ELR (cell line): Measurements from ENCODE around the gene ARVCF.

Experiments used
- DNase-seq: peaks from one replicate; pipeline ENCODE4 v3.0.0-alpha.2; 2015; ENCODE audit warnings: low read depth

ARVCF gene

DNA sequence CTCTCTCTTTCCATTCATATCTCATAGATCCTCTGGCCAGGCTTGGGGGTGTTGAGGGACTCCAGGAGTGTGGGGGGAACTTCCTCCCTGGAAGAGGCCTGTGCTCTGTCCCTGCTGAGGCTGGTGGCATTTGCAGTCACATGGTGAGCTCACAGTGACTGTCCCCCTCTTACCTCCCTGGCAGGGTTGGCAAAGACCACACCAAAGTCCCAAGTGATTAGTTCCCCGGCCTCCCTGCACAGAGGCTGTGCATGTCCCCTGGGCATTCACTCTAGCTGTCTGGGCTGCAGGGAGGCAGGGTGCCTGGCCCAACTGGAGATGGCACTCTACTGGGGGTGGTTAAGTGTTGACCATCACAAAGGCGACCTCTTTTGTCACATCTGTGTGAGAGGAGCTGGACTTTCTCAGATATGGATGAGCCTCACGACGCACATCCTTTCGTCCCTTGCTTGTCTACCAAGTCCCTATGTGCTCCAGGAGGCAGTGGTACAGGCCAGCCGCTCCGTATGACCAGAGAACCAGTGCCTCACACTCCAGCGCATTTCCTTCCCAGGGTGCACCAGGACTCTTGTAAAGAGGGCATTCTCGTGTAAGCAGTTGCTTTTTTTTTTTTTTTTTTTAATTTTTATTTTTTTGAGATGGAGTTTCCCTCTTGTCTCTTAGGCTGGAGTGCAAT is 13.1 kb upstream of the ARVCF start:
- DNase-seq: no peak

DNA sequence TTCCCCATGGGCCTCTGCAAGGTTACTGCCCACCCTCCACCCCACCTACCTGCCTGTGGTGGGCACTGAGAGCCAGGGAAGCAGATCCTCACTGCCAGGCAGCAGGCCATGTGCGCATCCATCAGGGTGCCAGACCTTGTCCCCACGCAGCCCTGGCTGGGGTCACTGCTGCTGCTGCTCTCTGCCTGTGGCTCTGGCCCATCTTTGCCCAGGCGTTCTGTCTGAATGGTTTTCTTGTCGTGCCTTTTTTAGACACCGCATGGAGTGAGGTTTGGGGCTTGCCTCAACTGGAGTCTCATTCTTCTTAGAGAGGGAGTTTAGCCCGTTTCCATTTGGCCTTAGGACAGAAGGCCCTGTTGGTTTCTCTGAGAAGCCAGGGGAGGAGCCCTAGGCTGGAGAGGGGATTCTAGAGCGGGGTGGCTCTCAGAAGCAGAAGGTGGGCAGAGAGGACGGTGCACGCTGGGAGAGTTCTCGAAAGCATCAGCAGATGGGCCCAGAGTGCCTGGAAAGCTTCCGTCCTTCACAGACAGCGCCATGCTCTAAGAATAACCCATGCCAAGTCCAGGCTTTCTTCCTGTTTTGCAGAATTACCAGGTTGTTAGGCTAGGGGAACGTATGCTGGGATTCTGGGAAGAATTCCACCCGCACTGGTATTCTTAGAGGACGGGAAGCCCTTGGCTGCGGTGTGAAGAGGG is 12.4 kb upstream of the ARVCF start:
- DNase-seq: no peak

DNA sequence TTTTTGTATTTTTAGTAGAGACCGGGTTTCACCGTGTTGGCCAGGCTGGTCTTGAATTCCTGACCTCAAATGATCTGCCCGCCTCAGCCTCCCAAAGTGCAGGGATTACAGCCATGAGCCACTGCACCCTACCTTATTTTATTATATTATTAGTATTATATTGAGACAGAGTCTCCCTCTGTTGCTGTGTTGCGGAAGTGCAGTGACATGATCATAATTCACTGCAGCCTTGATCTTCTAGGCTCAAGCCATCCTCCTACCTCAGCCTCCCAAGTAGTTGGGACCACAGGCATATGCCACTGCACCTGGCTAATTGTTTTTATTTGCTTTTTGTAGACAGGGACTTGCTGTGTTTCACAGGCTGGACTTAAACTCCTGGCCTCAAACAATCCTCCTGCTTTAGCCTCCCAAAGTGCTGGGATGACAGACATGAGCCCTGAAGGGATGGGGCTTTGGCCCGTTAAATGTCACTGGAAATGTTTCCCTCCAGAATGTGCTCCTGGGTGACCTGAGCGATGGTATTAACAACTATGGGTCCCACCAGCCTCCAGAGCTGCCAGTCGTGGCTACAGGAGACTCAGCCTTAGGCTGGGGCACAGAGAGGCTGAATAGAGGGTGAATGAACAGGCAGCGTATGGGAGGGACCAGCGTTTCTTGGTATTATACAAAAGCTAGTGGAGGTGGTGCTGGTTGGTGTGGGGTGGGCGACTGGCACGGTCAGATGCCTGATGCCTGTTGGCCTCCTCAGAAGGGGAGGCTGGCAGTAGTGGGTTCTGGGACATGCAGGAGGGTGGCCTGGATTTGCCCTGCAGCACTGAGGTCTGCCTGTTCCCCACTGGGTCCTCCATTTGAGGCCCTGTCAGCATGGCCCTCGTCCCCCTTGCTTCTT is 11.6 kb upstream of the ARVCF start:
- DNase-seq: peak; percentile 57

DNA sequence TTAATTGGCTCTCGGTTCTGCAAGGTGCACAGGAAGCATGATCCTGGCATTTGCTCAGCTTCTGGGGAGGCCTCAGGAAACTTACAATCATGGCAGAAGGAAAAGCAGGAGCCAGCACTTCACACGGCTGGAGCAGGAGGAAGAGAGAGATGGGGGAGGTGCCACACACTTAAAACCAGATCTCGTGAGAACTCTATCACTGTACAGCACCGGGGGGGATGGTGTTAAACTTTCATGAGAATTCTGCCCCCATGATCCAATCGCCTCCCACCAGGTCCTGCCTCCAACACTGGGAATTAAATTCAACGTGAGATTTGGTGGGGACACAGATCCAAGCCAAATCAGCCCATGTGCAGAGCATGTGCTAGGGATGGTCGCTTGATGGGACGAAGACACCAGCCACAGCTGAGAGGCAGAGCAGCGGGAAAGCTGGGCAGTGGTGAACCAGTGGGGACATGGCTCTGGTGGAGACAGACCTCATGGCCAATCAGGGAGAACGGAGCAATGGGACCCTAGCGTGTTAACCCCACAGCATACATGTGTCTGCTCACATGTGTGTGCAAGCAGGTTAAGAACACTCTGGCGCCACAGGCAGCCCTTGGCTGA is 10.5 kb upstream of the ARVCF start:
- DNase-seq: no peak

DNA sequence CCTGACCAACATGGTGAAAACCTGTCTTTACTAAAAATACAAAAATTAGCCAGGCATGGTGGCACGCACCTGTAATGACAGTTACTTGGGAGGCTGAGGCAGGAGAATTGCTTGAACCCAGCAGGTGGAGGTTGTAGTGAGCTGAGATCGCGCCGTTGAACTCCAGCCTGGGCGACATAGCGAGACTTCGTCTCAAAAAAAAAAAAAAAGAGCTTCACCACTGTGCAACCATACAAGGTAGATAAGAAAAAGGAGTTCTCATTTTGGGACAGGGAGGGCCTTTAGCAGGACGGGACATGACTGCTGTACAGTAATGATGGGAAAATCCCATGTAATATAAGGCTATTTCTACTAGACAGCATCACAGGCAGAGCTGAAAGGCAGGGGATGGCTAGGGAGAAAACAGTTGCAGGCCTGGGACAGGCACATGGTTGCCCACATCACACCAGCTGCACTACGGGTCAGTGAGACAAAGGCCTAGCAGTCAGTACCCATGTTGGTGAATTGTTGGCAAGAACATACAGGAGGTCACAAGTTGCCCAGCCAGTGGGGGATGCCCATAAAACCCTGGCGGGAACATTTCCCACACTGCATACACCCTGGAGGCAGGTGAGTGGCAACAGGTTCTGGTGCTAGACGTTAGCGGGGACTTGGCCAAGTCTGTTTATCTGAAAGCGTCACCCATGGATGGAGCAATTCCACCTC is 9.7 kb upstream of the ARVCF start:
- no peak for DNase-seq

DNA sequence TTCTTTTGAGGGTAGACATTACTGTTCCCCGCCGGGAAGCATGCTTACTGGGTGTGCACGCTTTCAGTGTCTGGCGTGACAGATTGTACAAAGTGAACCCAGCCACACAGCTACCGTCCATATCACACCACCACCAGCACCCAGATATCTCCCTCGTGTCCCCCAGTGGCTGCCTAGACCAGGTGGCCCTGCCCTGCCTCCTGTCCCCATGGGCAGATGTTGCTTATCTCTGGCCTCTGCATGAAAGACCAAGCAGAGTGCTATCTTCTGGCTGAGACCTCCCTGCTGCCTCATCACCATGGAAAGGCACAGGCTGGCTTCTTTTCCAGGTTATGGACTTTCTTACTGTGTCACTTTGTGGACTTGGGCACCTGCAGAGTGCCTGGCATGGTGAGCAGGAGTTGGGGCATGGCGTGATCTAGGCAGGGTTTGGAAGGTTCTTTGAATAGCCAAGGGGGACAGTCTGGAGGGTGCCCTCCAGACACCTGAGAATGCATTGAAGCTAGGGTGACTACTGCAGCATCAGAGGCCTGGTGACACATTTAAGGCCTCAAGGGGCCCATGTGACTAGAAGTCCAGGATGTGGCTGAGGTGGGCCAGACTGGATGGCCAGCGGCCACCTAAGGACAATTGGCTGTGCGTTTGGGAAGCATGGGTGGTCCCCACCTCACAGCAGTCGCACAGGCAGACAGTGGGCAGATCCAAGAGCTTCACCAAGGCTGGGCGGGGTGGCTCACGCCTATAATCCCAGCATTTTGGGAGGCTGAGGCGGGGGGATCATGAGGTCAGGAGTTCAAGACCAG is 9.0 kb upstream of the ARVCF start:
- DNase-seq: no peak

DNA sequence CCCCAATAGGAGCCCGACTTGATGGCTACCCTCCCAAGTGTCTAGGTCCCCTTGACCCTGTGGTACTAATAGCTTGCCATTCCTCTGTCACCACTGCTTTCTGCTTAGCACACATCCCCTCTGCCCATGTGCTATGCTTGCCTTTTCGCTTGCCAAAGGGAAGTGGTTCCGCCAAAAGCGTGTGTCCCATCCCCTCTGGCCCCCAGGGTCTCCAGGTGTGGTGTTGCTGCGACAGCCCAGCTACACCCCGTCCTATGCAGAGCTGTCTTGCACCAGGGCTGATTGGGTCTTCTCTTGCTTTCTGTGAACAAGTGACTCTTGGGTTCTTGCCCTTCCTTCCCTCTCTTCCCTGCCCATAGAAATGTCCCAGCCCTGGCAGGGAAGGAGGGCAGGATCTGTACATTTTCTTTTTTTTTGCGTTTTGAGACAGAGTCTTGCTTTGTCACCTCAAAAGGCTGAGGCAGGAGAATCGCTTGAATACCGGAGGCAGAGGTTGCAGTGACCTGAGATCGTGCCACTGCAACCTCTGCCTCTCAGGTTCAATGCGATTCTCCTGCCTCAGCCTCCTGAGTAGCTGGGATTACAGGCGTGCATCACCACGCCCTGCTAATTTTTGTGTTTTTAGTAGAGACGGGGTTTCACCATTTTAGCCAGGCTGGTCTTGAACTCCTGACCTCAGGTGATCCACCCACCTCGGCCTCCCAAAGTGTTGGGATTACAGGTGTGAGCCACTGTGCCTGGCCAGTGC is 8.2 kb upstream of the ARVCF start:
- no peak for DNase-seq

DNA sequence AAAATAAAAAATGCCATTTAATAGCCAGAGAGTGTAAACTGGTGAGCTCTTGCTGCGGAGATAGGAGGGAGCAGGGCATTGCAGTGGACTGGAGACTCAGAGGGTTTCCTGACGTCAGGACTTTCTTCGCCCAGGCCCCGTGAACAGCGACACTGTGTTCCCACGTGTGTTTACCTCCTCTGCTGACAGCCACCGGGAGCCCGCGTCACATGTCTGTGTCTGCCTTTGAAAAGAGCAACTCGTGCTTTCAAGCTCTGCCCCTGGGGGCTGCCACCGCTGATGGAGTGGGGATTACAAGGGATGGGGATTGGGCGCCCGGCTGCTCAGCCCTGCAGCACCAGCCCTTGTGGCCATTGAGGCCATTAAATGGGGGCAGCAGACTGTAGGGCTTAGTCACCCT is 7.6 kb upstream of the ARVCF start:
- DNase-seq: no peak

DNA sequence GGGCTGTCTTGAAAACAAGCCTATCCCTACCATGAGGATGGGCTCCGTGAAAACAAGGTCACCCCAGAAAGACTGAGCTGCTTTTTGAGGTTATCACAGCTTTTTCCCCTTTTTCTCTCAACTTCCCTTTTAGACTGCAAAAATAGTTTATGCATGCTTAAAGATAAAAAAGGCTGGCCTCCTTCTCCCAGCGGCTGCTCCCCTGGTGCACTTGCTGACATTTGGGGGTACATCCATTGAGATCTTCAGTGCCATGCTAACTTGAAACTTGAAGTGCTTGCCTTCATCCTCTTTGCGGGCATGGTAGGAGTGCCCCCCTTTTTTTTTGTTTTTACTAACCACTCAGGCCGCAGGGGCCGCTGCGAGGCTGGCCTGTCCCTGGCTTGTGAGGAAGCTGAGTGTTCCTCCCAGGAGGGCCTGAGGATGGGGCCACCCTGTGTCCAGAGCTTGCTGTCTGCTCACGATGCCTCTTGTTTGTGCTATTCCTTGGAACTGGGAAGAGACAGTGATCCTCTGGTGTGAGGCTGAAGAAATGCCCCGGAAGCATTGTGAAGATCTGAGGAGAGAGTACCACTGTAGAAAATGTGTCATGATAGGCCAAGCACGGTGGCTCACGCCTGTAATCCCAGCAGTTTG is 6.5 kb upstream of the ARVCF start:
- DNase-seq: no peak

DNA sequence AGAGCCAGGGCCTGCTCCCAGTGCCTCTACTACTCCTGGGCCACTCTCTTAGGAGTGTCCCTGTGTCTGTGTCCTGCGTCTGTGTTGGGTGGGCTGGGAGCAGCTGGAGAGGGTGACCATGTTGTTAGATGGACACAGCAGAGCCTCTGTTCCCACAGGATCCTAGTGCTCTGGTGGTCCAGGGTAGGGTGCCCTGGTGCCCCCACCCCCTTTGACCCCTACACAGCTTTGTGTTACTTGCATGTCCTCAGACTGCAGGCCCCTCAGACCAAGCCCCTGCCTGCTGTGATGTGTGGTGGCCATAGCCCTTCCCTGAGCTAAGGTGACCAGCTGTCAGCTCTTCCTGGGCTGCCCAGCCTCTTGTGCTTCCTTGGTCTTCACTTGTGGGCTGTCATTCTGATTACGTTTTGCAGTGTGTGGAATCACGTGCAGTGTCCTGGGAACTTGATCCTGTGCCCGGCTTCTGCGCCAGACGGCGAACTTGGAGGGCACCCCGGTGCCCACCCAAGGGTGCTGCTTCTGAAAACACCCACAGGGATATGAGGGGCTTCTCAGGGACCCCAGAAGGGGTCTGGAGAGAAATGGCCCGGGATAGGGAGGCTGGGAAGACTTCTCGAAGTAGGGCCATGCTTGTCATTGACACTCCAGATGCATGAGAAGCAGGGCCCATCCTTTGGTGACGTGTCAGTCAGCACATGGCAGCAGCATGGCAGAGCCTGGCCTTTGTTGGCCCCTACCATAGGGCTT is 5.8 kb upstream of the ARVCF start:
- no peak for DNase-seq

DNA sequence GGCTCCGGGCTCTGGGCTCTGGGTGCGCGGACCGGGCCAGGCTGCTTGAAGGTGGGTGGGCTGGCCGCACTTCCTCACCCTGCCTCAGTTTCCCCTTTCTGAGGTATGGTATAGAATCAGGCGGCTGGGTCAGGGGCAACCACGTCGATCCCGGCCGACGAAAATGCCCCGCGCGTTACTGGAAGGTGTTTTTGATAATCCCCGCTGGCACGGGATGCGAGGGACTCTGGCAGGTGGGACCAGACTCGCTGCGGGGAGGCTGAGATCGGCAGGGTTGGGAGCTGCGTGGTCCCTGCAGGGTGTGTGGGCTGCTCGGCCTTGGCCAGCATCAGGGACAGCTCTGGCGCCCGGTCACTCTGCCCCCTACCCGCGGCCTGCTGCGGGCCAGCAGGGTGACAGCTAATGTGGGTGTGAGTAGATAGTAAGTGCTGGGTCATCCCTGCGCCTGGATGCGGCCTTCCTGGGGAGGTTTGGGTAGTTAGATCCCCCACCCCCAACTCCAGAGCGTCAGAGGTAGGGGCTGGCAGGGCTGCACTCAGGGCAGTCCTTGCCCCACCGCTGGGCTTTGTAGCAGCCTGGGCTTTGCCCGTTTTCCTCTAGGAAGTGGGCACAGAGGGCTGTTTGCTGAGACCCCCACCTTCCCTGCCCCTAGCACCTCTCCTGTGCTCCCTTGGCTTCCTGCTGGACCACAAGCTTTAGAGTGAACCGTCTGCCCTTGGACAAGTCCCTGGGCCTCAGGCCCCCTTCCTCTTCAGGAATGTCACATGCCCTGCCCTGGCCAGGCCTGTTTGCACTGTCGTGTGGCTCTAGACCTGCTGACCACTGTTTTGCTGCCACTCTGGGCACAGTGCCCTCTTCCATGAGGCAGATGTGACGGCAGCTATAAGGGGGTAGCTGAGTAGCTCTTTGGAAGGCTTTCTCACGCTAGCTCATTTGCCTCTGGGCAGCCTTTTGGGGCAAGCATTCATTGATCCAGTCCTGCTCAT is 4.9 kb upstream of the ARVCF start:
- DNase-seq: peak; percentile 46

DNA sequence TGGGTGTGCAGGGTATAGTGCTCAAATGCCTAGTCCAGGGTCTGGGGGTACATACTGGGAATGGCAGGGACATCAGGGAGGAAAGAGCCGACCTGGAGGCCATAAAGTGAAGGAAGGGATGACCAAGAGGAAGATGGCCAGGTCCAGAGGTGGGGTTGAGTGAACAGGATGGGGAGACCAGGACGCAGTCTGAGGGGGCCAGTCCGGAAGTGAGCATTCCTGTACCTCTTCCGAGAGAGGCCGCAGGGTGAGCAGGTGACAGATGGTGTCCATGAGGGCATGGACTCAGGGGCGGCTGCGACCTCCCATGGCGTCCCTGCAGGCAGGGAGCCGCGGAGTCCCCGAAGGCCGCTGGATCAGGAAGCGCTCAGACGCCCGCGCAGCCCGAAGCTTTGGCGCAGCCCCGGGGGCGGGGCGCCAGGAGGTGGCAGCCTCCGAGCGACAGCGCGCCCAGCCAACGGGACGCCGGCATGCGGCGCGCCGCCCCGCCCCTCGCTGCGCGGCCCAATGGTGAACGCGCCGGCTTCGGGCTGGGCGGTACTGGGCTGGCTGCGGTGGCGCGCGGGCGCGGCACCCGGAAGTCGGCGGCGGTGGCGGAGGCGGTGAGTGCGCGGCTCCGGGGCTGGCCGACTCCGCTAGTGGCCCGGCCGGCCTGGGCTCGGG is 4.0 kb upstream of the ARVCF start, which contains the start of gene TANGO2:
Gene TANGO2, plus strand, starts transcription at position 578 of the 663 bp plus-strand sequence. CDS start 15,689 bp downstream, outside the sequence.
- DNase-seq: peak; percentile 91

DNA sequence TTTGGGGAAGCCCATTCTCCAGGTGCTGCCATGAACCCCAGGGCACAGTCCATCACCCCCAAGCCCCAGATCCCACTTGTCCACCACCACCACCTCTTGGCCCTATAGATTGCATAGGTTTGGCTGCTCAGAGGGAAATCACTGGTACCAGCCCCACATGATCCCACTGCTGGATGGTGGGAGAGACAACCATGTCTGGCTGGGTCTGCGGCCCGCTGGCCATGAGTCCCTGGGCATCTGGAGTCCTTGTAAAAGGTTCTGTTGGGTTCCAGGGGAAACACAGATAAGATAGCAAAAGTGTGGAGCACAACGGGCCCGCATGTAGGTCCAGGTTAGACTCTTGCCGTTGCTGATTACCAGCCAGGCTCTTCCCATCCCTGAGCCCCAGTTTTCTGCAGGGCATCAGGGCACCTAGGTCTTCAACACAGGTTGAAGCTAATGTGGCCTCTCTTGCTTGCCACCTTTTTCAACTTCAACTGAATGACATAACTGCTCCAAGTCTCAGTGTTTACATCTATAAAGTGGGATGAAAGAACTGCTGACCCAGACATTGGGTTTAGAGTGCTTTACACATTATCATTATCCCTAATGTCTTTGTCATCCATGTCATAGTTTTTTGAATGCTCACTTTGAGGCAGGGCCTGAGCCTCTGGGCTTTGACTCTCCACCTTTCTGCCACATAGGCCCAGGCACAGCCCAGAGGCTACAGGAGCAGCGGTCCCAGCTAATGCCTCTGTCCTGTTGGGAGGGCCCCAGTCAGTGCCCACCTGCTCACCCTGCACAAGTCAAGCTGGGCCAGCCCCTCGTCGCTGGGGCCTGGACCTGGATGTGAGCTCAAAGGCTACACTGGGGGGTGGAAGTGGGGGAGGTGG is 3.3 kb upstream of the ARVCF start:
- no peak for DNase-seq

DNA sequence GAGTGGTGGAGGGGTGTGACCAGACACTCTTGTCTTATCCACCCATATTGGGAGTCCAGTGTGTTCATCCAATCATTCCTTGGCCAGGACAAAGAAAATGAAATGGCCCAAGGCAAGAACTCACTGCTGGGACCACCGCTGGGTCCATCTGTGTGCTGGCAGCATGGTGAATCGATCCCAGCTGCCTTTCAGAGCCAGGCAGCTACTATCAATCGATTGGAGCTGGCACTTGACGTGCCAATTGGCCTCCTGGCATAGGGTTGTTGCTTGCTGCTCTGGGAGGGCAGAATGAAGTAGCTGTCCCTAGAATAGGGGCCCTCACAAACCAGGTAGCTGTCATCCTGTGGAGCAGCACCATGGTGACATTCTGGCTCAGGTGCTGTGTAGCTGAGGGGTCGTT is 1.4 kb upstream of the ARVCF start:
- no peak for DNase-seq

DNA sequence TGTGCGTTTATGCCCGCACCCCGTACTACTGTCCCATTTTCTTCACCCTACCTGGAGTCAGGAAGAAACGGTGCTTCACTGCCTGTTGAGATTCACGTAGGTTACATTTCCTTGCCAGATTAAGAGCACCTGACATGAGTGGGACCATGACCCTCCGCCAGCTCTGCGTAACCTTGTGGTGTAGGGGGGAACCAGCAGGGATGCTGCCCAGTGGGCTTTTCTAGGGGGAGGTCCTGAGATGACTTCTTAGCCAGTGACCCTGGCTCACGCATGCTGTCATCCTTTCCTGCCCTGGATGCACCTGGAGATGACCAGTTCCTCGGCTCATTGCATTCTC is 967 bp upstream of the ARVCF start:
- no peak for DNase-seq
